ENCODE measurements around the gene ANK3. TPM values are rescaled to one million over a fixed set of nuclear protein-coding genes. Genes with fewer than 3 reads are reported as not detected.

Gene ANK3
- total RNA-seq, 1 donor from 2014 or later = 87.6 TPM

DNA sequence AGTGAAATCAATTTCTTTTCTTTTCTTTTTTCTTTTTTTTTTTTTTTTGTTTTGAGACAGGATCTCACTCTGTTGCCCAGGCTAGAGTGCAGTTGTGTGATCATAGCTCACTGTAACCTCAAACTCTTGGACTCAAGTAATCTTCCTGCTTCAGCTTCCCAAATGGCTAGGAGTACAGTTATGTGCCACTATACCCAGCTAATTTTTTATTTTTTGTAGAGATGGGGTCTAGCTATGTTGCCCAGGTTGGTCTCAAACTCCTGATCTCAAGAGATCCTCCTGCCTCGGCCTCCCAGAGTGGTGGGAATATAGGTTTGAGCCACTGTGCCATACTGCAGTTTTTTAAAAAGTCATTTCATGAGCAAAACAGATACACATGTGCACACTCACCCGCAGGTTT, 79.8 kb downstream of the ANK3 start:
- H3K27me3 Mint-ChIP-seq = no peaks in the 10 kb centered on the region
- no peaks in the 10 kb centered on the region for H3K36me3 Mint-ChIP-seq (ENCODE audit: insufficient read depth)
- H3K27ac Mint-ChIP-seq = no peak overlapping the region
- TF ChIP-seq, protein P1, sequence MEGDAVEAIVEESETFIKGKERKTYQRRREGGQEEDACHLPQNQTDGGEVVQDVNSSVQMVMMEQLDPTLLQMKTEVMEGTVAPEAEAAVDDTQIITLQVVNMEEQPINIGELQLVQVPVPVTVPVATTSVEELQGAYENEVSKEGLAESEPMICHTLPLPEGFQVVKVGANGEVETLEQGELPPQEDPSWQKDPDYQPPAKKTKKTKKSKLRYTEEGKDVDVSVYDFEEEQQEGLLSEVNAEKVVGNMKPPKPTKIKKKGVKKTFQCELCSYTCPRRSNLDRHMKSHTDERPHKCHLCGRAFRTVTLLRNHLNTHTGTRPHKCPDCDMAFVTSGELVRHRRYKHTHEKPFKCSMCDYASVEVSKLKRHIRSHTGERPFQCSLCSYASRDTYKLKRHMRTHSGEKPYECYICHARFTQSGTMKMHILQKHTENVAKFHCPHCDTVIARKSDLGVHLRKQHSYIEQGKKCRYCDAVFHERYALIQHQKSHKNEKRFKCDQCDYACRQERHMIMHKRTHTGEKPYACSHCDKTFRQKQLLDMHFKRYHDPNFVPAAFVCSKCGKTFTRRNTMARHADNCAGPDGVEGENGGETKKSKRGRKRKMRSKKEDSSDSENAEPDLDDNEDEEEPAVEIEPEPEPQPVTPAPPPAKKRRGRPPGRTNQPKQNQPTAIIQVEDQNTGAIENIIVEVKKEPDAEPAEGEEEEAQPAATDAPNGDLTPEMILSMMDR (IDR thresholded peaks at IDR 0.05; ENCODE audit: unreplicated experiment) = no peak
- H3K9me3 Mint-ChIP-seq (ENCODE audit: low read depth) = peaks cover 3% of the 10 kb centered on the region
- no peak overlapping the region for H3K4me3 Mint-ChIP-seq (ENCODE audit: low read depth)
- H3K4me1 Mint-ChIP-seq (ENCODE audit: low read depth) = peaks cover 14% of the 10 kb centered on the region
- no peak for DNase-seq (ENCODE audit: low spot score, unreplicated experiment)

DNA sequence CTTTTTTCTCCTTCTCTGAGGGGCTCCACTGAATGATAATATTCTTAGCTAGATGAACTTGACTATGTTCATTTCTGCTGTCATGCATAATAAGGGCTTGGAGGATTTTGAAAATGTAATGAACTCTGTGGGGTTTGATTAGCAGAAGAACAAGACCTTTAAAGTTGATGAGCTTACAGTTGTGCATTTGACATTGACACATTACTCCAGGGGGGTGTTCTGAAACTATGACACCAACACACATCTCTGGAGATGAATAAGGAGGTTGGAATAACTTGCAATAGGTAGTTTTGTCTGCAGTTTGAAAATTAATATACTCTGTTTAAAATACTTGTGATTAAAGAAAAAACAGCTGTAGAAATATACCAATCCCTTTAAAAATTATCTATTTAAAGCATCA, 80.3 kb downstream of the ANK3 start:
- no peak overlapping the region for H3K27ac Mint-ChIP-seq
- no peak for DNase-seq (ENCODE audit: low spot score, unreplicated experiment)
- no peaks in the 10 kb centered on the region for H3K36me3 Mint-ChIP-seq (ENCODE audit: insufficient read depth)

DNA sequence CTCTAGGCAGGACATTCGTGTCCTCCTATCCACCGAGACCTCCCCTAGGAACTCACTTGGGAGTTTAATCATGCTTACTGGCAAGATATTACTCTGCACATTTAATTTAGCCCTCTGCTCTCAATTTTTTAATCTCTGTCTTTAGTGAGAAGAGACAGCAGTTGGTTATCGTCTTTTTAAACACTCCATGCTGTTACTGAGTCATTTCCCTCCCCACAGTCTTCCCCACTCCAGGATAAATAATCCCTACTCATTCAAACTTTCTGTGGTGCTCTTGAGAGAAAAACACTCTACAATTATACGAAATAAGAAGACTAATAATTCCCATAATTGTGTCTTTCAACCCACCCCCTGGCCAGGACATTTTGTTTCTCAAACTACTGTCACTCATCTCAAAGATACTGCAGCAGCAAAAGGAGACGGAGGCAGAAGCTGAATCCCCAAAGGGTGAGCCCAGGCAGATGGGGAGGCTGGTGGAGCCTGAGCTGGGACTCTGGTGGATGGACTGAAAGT, 84.2 kb downstream of the ANK3 start:
- H3K36me3 Mint-ChIP-seq (ENCODE audit: insufficient read depth) = no peaks in the 10 kb centered on the region
- peaks cover 9% of the 10 kb centered on the region for H3K4me1 Mint-ChIP-seq (ENCODE audit: low read depth)
- no peaks in the 10 kb centered on the region for H3K27me3 Mint-ChIP-seq
- DNase-seq (ENCODE audit: low spot score, unreplicated experiment) = no peak
- H3K9me3 Mint-ChIP-seq (ENCODE audit: low read depth) = peaks cover 8% of the 10 kb centered on the region
- TF ChIP-seq, protein P1 (IDR thresholded peaks at IDR 0.05; ENCODE audit: unreplicated experiment) = no peak
- no peak overlapping the region for H3K4me3 Mint-ChIP-seq (ENCODE audit: low read depth)
- no peak overlapping the region for H3K27ac Mint-ChIP-seq

More for the DNA sequence above, 80.3 kb downstream of the ANK3 start:
- H3K4me1 Mint-ChIP-seq (ENCODE audit: low read depth) = peaks cover 14% of the 10 kb centered on the region
- peaks cover 3% of the 10 kb centered on the region for H3K9me3 Mint-ChIP-seq (ENCODE audit: low read depth)
- TF ChIP-seq, protein P1 (IDR thresholded peaks at IDR 0.05; ENCODE audit: unreplicated experiment) = no peak
- no peak overlapping the region for H3K4me3 Mint-ChIP-seq (ENCODE audit: low read depth)
- H3K27me3 Mint-ChIP-seq = no peaks in the 10 kb centered on the region

- no peaks in the 10 kb centered on the region for H3K27me3 Mint-ChIP-seq
- H3K4me3 Mint-ChIP-seq (ENCODE audit: low read depth) = no peak overlapping the region
- TF ChIP-seq, protein P1 (IDR thresholded peaks at IDR 0.05; ENCODE audit: unreplicated experiment) = no peak
- DNase-seq (ENCODE audit: low spot score, unreplicated experiment) = no peak
- no peaks in the 10 kb centered on the region for H3K36me3 Mint-ChIP-seq (ENCODE audit: insufficient read depth)
- H3K27ac Mint-ChIP-seq = no peak overlapping the region
- H3K9me3 Mint-ChIP-seq (ENCODE audit: low read depth) = peaks cover 8% of the 10 kb centered on the region
- H3K4me1 Mint-ChIP-seq (ENCODE audit: low read depth) = peaks cover 9% of the 10 kb centered on the region
Measured at GRCh38 chr10:60304829-60305379, 84.8 kb downstream of the ANK3 start.

- no peak overlapping the region for H3K4me3 Mint-ChIP-seq (ENCODE audit: low read depth)
- no peak overlapping the region for H3K27ac Mint-ChIP-seq
- H3K27me3 Mint-ChIP-seq = no peaks in the 10 kb centered on the region
- no peak for DNase-seq (ENCODE audit: low spot score, unreplicated experiment)
- H3K36me3 Mint-ChIP-seq (ENCODE audit: insufficient read depth) = no peaks in the 10 kb centered on the region
- H3K9me3 Mint-ChIP-seq (ENCODE audit: low read depth) = peaks cover 8% of the 10 kb centered on the region
- TF ChIP-seq, protein P1 (IDR thresholded peaks at IDR 0.05; ENCODE audit: unreplicated experiment) = no peak
- H3K4me1 Mint-ChIP-seq (ENCODE audit: low read depth) = peaks cover 10% of the 10 kb centered on the region
Measured at GRCh38 chr10:60303778-60304177, 85.9 kb downstream of the ANK3 start.
